ENCODE measurements around the gene FBXO46.

Gene FBXO46

GRCh38 chr19:45668342-45668871 lies 62.3 kb downstream of the FBXO46 start:
- H3K4me3 ChIP-seq (ENCODE audit: low read depth, low read length): peak overlapping the region; percentile 0; the same call in 1 of the 2 replicates
- no peak for TF ChIP-seq CTCF (IDR thresholded peaks at IDR 0.05; ENCODE audit: control insufficient read depth, extremely low read depth, insufficient read depth)
- no peak for DNase-seq (ENCODE audit: low read depth)

GRCh38 chr19:45667620-45668341 lies 62.9 kb downstream of the FBXO46 start, which contains the start of gene GIPR:
TSS of gene GIPR (plus strand) at chr19:45668221. CDS start at chr19:45669521, 1,300 bp downstream.
- no peak for DNase-seq (ENCODE audit: low read depth)
- H3K4me3 ChIP-seq (ENCODE audit: low read depth, low read length): peak within 1 kb of the TSS; percentile 0; the same call in 1 of the 2 replicates
- no peak for TF ChIP-seq CTCF (IDR thresholded peaks at IDR 0.05; ENCODE audit: control insufficient read depth, extremely low read depth, insufficient read depth)

- no peak for TF ChIP-seq CTCF (IDR thresholded peaks at IDR 0.05; ENCODE audit: control insufficient read depth, extremely low read depth, insufficient read depth)
- no peak overlapping the region for H3K4me3 ChIP-seq (ENCODE audit: low read depth, low read length)
- DNase-seq (ENCODE audit: low read depth): no peak
Measured at GRCh38 chr19:45664575-45664974, 66.1 kb downstream of the FBXO46 start.

- H3K4me3 ChIP-seq (ENCODE audit: low read depth, low read length): no peak overlapping the region
- no peak for TF ChIP-seq CTCF (IDR thresholded peaks at IDR 0.05; ENCODE audit: control insufficient read depth, extremely low read depth, insufficient read depth)
- no peak for DNase-seq (ENCODE audit: low read depth)
Measured at GRCh38 chr19:45663800-45664199, 66.9 kb downstream of the FBXO46 start.

- no peak for DNase-seq (ENCODE audit: low read depth)
- no peak overlapping the region for H3K4me3 ChIP-seq (ENCODE audit: low read depth, low read length)
- TF ChIP-seq CTCF (IDR thresholded peaks at IDR 0.05; ENCODE audit: control insufficient read depth, extremely low read depth, insufficient read depth): no peak
Measured at GRCh38 chr19:45660636-45661035, 70.1 kb downstream of the FBXO46 start.
